OCI-LY3 (cell line): Measurements from ENCODE around the gene H2BK1.

ENCODE experiments used
- H2AFZ ChIP-seq: fragments of 200-600, 300-600 bp; shearing (Covaris generic); 2 replicates; pipeline ENCODE4 v1.6.0; 2014; ENCODE audit warnings: antibody characterized with exemption, low read depth, low read length
- H3K27ac ChIP-seq: fragments of 200-600, 300-600 bp; sonication (generic); 2 replicates; pipeline ENCODE4 v1.5.1; 2014; ENCODE audit warnings: mild to moderate bottlenecking, low read length, moderate library complexity, mixed read lengths
- H3K27me3 ChIP-seq: fragments of 200-600, 300-600 bp; sonication (generic); 2 replicates; pipeline ENCODE4 v1.6.1; 2014; ENCODE audit warnings: low read depth, low read length, mixed read lengths
- H3K36me3 ChIP-seq: fragments of 200-600, 300-600 bp; sonication (generic); replicated peaks from 2 replicates; pipeline ENCODE3; 2014; ENCODE audit warnings: low read depth, low read length, mixed read lengths
- H3K4me1 ChIP-seq: fragments of 300-600, 200-600 bp; sonication (generic); 2 replicates; pipeline ENCODE4 v1.6.1; 2014; ENCODE audit warnings: low read length, mixed read lengths
- H3K4me2 ChIP-seq: fragments of 200-600, 300-600 bp; sonication (generic); 2 replicates; pipeline ENCODE4 v1.6.1; 2014; ENCODE audit warnings: low read length, mixed read lengths
- H3K4me3 ChIP-seq: fragments of 300-600, 200-600 bp; sonication (generic); 2 replicates; pipeline ENCODE4 v1.5.1; 2014; ENCODE audit warnings: antibody characterized with exemption, mild to moderate bottlenecking, low read length, moderate library complexity
- H3K79me2 ChIP-seq: fragments of 300-600, 200-600 bp; shearing (Covaris generic); 2 replicates; pipeline ENCODE4 v1.6.1; 2014; ENCODE audit warnings: mild to moderate bottlenecking, low read length, mixed read lengths
- H3K9ac ChIP-seq: fragments of 300-600, 200-600 bp; shearing (Covaris generic); 2 replicates; pipeline ENCODE4 v1.6.0; 2014; ENCODE audit warnings: mild to moderate bottlenecking, low read length, moderate library complexity
- H3K9me3 ChIP-seq: fragments of 200-600, 300-600 bp; shearing (Covaris generic); 2 replicates; pipeline ENCODE4 v1.6.1; 2014; ENCODE audit warnings: low read length, mixed read lengths; ENCODE audit not compliant: insufficient read depth
- H4K20me1 ChIP-seq: fragments of 200-600, 300-600 bp; sonication (generic); 2 replicates; pipeline ENCODE4 v1.6.1; 2016; ENCODE audit warnings: low read length, mixed read lengths; ENCODE audit not compliant: insufficient read depth
- EZH2phosphoT487 ChIP-seq: fragments of 200-600 bp; shearing (Covaris generic); IDR thresholded peaks from 2 replicates; pipeline ENCODE4 v1.6.1; 2018; ENCODE audit warnings: antibody characterized with exemption, mixed run types, low read depth
- TF ChIP-seq, protein P1 (sequence below): fragments of 200-600, 300-600 bp; sonication (generic); IDR thresholded peaks from 2 replicates; pipeline ENCODE4 v1.5.1; 2014; ENCODE audit warnings: antibody characterized with exemption, low read length, low read depth

The H2BK1 gene

GRCh38 chr7:151205730-151206129 is 4.6 kb downstream of the H2BK1 start:
- TF ChIP-seq, protein P1, sequence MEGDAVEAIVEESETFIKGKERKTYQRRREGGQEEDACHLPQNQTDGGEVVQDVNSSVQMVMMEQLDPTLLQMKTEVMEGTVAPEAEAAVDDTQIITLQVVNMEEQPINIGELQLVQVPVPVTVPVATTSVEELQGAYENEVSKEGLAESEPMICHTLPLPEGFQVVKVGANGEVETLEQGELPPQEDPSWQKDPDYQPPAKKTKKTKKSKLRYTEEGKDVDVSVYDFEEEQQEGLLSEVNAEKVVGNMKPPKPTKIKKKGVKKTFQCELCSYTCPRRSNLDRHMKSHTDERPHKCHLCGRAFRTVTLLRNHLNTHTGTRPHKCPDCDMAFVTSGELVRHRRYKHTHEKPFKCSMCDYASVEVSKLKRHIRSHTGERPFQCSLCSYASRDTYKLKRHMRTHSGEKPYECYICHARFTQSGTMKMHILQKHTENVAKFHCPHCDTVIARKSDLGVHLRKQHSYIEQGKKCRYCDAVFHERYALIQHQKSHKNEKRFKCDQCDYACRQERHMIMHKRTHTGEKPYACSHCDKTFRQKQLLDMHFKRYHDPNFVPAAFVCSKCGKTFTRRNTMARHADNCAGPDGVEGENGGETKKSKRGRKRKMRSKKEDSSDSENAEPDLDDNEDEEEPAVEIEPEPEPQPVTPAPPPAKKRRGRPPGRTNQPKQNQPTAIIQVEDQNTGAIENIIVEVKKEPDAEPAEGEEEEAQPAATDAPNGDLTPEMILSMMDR = no peak
- TF ChIP-seq EZH2phosphoT487 = no peak

GRCh38 chr7:151204383-151205032 is 5.8 kb downstream of the H2BK1 start:
- no peaks in the 10 kb centered on the region for H4K20me1 ChIP-seq
- H3K36me3 ChIP-seq = no peaks in the 10 kb centered on the region
- H3K27ac ChIP-seq = no peak overlapping the region
- peaks cover 63% of the 10 kb centered on the region for H3K27me3 ChIP-seq
- H3K4me1 ChIP-seq = no peaks in the 10 kb centered on the region
- H3K4me3 ChIP-seq = no peak overlapping the region
- no peaks in the 10 kb centered on the region for H3K9me3 ChIP-seq
- TF ChIP-seq EZH2phosphoT487 = no peak
- TF ChIP-seq, protein P1 = no peak
- no peak overlapping the region for H3K4me2 ChIP-seq
- H3K79me2 ChIP-seq = no peaks in the 10 kb centered on the region
- no peak overlapping the region for H2AFZ ChIP-seq
- no peak overlapping the region for H3K9ac ChIP-seq

More at GRCh38 chr7:151205730-151206129, 4.6 kb downstream of the H2BK1 start:
- Histone ChIP-seq H2AFZ (no peak overlapping the region), H3K36me3 (peaks cover 4% of the 10 kb centered on the region), H3K4me2 (no peak overlapping the region), H4K20me1 (no peaks in the 10 kb centered on the region; the same call in 1 of the 2 replicates), H3K4me3 (no peak overlapping the region), H3K4me1 (no peaks in the 10 kb centered on the region), H3K79me2 (no peaks in the 10 kb centered on the region), H3K9ac (no peak overlapping the region), H3K9me3 (no peaks in the 10 kb centered on the region), H3K27ac (no peak overlapping the region), H3K27me3 (peaks cover 51% of the 10 kb centered on the region)

GRCh38 chr7:151202836-151203235 is 7.5 kb downstream of the H2BK1 start:
- no peak for TF ChIP-seq EZH2phosphoT487
- TF ChIP-seq, protein P1 = no peak
- H3K79me2 ChIP-seq = no peaks in the 10 kb centered on the region
- H3K9me3 ChIP-seq = no peaks in the 10 kb centered on the region

DNA sequence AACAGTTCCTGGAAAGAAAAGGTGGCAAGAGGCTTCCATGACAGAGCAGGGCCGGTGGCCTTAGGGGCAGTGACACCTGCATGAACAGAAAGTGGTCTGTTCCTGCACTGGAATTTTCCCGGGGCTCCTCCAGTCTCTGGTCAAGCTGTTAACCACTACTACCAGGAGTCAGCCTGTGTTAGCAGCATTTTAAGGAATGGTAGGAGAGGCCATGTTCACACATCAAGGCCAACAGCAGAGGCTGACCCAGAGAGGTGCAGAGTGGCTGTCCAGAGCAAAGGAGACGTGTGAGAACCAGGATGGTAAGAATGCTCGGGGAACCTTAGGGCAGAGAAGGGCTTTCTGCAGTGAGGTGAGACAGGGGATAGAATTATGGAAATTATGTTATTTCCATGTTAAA is 8.5 kb downstream of the H2BK1 start:
- Histone ChIP-seq H3K4me3 (no peak overlapping the region), H3K27me3 (peaks cover 90% of the 10 kb centered on the region), H3K27ac (no peak overlapping the region), H3K4me1 (no peaks in the 10 kb centered on the region), H3K9ac (no peak overlapping the region), H3K79me2 (no peaks in the 10 kb centered on the region), H3K36me3 (no peaks in the 10 kb centered on the region), H2AFZ (no peak overlapping the region), H3K4me2 (no peak overlapping the region), H3K9me3 (no peaks in the 10 kb centered on the region), H4K20me1 (no peaks in the 10 kb centered on the region; the same call in 1 of the 2 replicates)
- no peak for TF ChIP-seq EZH2phosphoT487
- TF ChIP-seq, protein P1 = no peak

More at GRCh38 chr7:151202836-151203235, 7.5 kb downstream of the H2BK1 start:
- Histone ChIP-seq H3K4me2 (no peak overlapping the region), H3K4me1 (no peaks in the 10 kb centered on the region), H3K27me3 (peaks cover 80% of the 10 kb centered on the region), H4K20me1 (no peaks in the 10 kb centered on the region; the same call in 1 of the 2 replicates), H3K27ac (no peak overlapping the region), H2AFZ (no peak overlapping the region), H3K36me3 (no peaks in the 10 kb centered on the region), H3K4me3 (no peak overlapping the region), H3K9ac (no peak overlapping the region)
